ENCODE data around the gene TFDP1. TPM values are rescaled to one million over a fixed set of nuclear protein-coding genes. Genes with fewer than 3 reads are reported as not detected.
A peak's percentile ranks its signal among the peaks of the same experiment; 100 is the strongest.

TFDP1 gene
- total RNA-seq, result 10 to 100 TPM; 48.1 to 54.2 (median 51.1) TPM
- 37.1 TPM for polyA plus RNA-seq
- long read RNA-seq, donor 1, transcript TFDP1-201 (12 exons, 2,648 nt), result major isoform, 99 of 242 reads
- long read RNA-seq, donor 1, partial matches to known transcripts, result 21 of 242 reads
- long read RNA-seq, donor 1, other reads (novel, unspliced or antisense), result 120 of 242 reads
- long read RNA-seq, donor 2, transcript TFDP1-201 (12 exons, 2,648 nt), result major isoform, 25 of 97 reads
- long read RNA-seq, donor 2, partial matches to known transcripts, result 7 of 97 reads
- long read RNA-seq, donor 2, other reads (novel, unspliced or antisense), result 64 of 97 reads
- long read RNA-seq, donor 3, transcript TFDP1-201 (12 exons, 2,648 nt), result major isoform, 7 of 67 reads
- long read RNA-seq, donor 3, partial matches to known transcripts, result 14 of 67 reads
- long read RNA-seq, donor 3, other reads (novel, unspliced or antisense), result 46 of 67 reads
- long read RNA-seq, donor 4, transcript TFDP1-201 (12 exons, 2,648 nt), result major isoform, 37 of 100 reads
- long read RNA-seq, donor 4, partial matches to known transcripts, result 12 of 100 reads
- long read RNA-seq, donor 4, other reads (novel, unspliced or antisense), result 50 of 100 reads

GRCh38 chr13:113584205-113584869 is at the start of gene TFDP1:
TFDP1 (plus strand) TSS chr13:113584753; CDS start chr13:113585838, 1,085 bp downstream.
- DNase-seq (peak; percentile 76 to 94 (median 93)), ATAC-seq (peak; percentile 89 to 93)
- peak within 1 kb of the TSS; percentile 96 for H3K4me3 ChIP-seq (ENCODE audit: low read length)
- H3K27ac ChIP-seq (ENCODE audit: low read length), result no peak within 1 kb of the TSS
- intact Hi-C loops (cut with DNase I), result no loop called here
- no peaks in the 10 kb centered on the region for H3K9me3 ChIP-seq (ENCODE audit: control insufficient read depth, low read length)
- WGBS, result 2% methylated on average over 92 of the region's 92 CpGs
- no peaks in the 10 kb centered on the region for H3K27me3 ChIP-seq (ENCODE audit: control insufficient read depth, insufficient read depth)
- no peaks in the 10 kb centered on the region for H3K4me1 ChIP-seq (ENCODE audit: control insufficient read depth, insufficient read depth, low read length)

- no peak overlapping the region for H3K27ac ChIP-seq (ENCODE audit: low read length)
- WGBS, result 96% methylated on average over 13 of the region's 13 CpGs
- H3K9me3 ChIP-seq (ENCODE audit: control insufficient read depth, low read length), result no peaks in the 10 kb centered on the region
- ATAC-seq (no peak), DNase-seq (peak in 1 of 3 donors; percentile 11)
- no peaks in the 10 kb centered on the region for H3K4me1 ChIP-seq (ENCODE audit: control insufficient read depth, insufficient read depth, low read length)
- intact Hi-C loops (cut with DNase I), result no loop called here
- no peak overlapping the region for H3K4me3 ChIP-seq (ENCODE audit: low read length)
- no peaks in the 10 kb centered on the region for H3K27me3 ChIP-seq (ENCODE audit: control insufficient read depth, insufficient read depth)
Observed at GRCh38 chr13:113535381-113535781, 49.2 kb upstream of the TFDP1 start.

GRCh38 chr13:113536461-113537110 is 48.0 kb upstream of the TFDP1 start:
- no peak overlapping the region for H3K27ac ChIP-seq (ENCODE audit: low read length)
- no peak overlapping the region for H3K4me3 ChIP-seq (ENCODE audit: low read length)
- WGBS, result 90% methylated on average over 18 of the region's 18 CpGs
- no peaks in the 10 kb centered on the region for H3K4me1 ChIP-seq (ENCODE audit: control insufficient read depth, insufficient read depth, low read length)
- no peak for ATAC-seq
- intact Hi-C loops (cut with DNase I), result no loop called here
- DNase-seq, result peak in 1 of 3 donors; percentile 20
- no peaks in the 10 kb centered on the region for H3K27me3 ChIP-seq (ENCODE audit: control insufficient read depth, insufficient read depth)
- no peaks in the 10 kb centered on the region for H3K9me3 ChIP-seq (ENCODE audit: control insufficient read depth, low read length)

GRCh38 chr13:113537205-113537604 is 47.3 kb upstream of the TFDP1 start:
- Histone ChIP-seq H3K4me3 (ENCODE audit: low read length) (no peak overlapping the region), H3K27me3 (ENCODE audit: control insufficient read depth, insufficient read depth) (no peaks in the 10 kb centered on the region), H3K27ac (ENCODE audit: low read length) (no peak overlapping the region), H3K4me1 (ENCODE audit: control insufficient read depth, insufficient read depth, low read length) (no peaks in the 10 kb centered on the region), H3K9me3 (ENCODE audit: control insufficient read depth, low read length) (no peaks in the 10 kb centered on the region)
- ATAC-seq, result no peak
- intact Hi-C loops (cut with DNase I), result no loop called here
- no peak for DNase-seq
- 95% methylated on average over 19 of the region's 19 CpGs for WGBS

- DNase-seq (peak in 1 of 3 donors; percentile 37), ATAC-seq (no peak)
- WGBS, result 95% methylated on average over 21 of the region's 21 CpGs
- Histone ChIP-seq H3K4me1 (ENCODE audit: control insufficient read depth, insufficient read depth, low read length) (no peaks in the 10 kb centered on the region), H3K27me3 (ENCODE audit: control insufficient read depth, insufficient read depth) (no peaks in the 10 kb centered on the region), H3K4me3 (ENCODE audit: low read length) (no peak overlapping the region), H3K27ac (ENCODE audit: low read length) (no peak overlapping the region), H3K9me3 (ENCODE audit: control insufficient read depth, low read length) (no peaks in the 10 kb centered on the region)
- intact Hi-C loops (cut with DNase I), result no loop called here
Observed at GRCh38 chr13:113537909-113538688, 46.5 kb upstream of the TFDP1 start.

GRCh38 chr13:113538689-113539058 is 45.9 kb upstream of the TFDP1 start:
- Histone ChIP-seq H3K9me3 (ENCODE audit: control insufficient read depth, low read length) (no peaks in the 10 kb centered on the region), H3K27me3 (ENCODE audit: control insufficient read depth, insufficient read depth) (no peaks in the 10 kb centered on the region), H3K4me3 (ENCODE audit: low read length) (no peak overlapping the region), H3K4me1 (ENCODE audit: control insufficient read depth, insufficient read depth, low read length) (no peaks in the 10 kb centered on the region), H3K27ac (ENCODE audit: low read length) (no peak overlapping the region)
- peak in 1 of 3 donors; percentile 13 for DNase-seq
- ATAC-seq, result no peak
- intact Hi-C loops (cut with DNase I), result no loop called here
- WGBS, result 96% methylated on average over 28 of the region's 28 CpGs

GRCh38 chr13:113539176-113539575 is 45.4 kb upstream of the TFDP1 start:
- no peak for ATAC-seq
- Histone ChIP-seq H3K27ac (ENCODE audit: low read length) (no peak overlapping the region), H3K4me3 (ENCODE audit: low read length) (no peak overlapping the region), H3K4me1 (ENCODE audit: control insufficient read depth, insufficient read depth, low read length) (no peaks in the 10 kb centered on the region), H3K9me3 (ENCODE audit: control insufficient read depth, low read length) (no peaks in the 10 kb centered on the region), H3K27me3 (ENCODE audit: control insufficient read depth, insufficient read depth) (no peaks in the 10 kb centered on the region)
- WGBS, result 95% methylated on average over 18 of the region's 18 CpGs
- intact Hi-C loops (cut with DNase I), result no loop called here
- no peak for DNase-seq

GRCh38 chr13:113539822-113540221 is 44.7 kb upstream of the TFDP1 start:
- no peak overlapping the region for H3K27ac ChIP-seq (ENCODE audit: low read length)
- H3K27me3 ChIP-seq (ENCODE audit: control insufficient read depth, insufficient read depth), result no peaks in the 10 kb centered on the region
- H3K9me3 ChIP-seq (ENCODE audit: control insufficient read depth, low read length), result no peaks in the 10 kb centered on the region
- no peaks in the 10 kb centered on the region for H3K4me1 ChIP-seq (ENCODE audit: control insufficient read depth, insufficient read depth, low read length)
- intact Hi-C loops (cut with DNase I), result no loop called here
- no peak overlapping the region for H3K4me3 ChIP-seq (ENCODE audit: low read length)
- no peak for DNase-seq
- 90% methylated on average over 15 of the region's 15 CpGs for WGBS
- no peak for ATAC-seq

- no peak overlapping the region for H3K4me3 ChIP-seq (ENCODE audit: low read length)
- DNase-seq (no peak), ATAC-seq (no peak)
- no peaks in the 10 kb centered on the region for H3K27me3 ChIP-seq (ENCODE audit: control insufficient read depth, insufficient read depth)
- intact Hi-C loops (cut with DNase I), result no loop called here
- WGBS, result 97% methylated on average over 10 of the region's 10 CpGs
- H3K9me3 ChIP-seq (ENCODE audit: control insufficient read depth, low read length), result no peaks in the 10 kb centered on the region
- no peak overlapping the region for H3K27ac ChIP-seq (ENCODE audit: low read length)
- no peaks in the 10 kb centered on the region for H3K4me1 ChIP-seq (ENCODE audit: control insufficient read depth, insufficient read depth, low read length)
Observed at GRCh38 chr13:113540523-113540922, 44.0 kb upstream of the TFDP1 start.

- Histone ChIP-seq H3K4me3 (ENCODE audit: low read length) (no peak overlapping the region), H3K27me3 (ENCODE audit: control insufficient read depth, insufficient read depth) (no peaks in the 10 kb centered on the region), H3K9me3 (ENCODE audit: control insufficient read depth, low read length) (no peaks in the 10 kb centered on the region), H3K27ac (ENCODE audit: low read length) (no peak overlapping the region), H3K4me1 (ENCODE audit: control insufficient read depth, insufficient read depth, low read length) (peaks cover 3% of the 10 kb centered on the region)
- intact Hi-C loops (cut with DNase I), result no loop called here
- WGBS, result 90% methylated on average over 21 of the region's 21 CpGs
- DNase-seq (no peak), ATAC-seq (no peak)
Observed at GRCh38 chr13:113542751-113543424, 41.7 kb upstream of the TFDP1 start.

Data from right cardiac atrium (tissue), 5 donors.